ENCODE data around the gene MARK4.

DNA sequence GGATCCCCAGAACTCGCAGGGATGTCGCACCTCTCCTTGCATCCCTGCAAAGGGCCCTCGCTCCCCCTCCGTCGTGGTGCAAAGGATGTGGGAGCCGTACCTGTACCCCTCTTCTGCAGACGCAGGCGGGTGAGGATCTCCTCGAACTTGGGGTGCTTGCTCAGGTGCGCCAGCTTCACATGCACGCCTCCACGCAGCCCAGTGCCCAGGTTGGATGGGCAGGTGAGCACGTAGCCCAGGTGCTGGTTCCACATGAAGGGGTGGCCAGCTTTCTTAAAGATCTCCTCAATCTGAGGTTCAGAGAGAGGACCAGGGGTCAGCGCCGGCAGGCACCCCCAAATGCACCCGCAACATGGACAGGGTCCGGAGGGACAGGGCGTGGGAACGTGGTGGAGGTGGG is 56.3 kb downstream of the MARK4 start:
- TF ChIP-seq RARB (CRISPR knock-in tag; IDR thresholded peaks at IDR 0.05) (no peak), PPARA (CRISPR knock-in tag; IDR thresholded peaks at IDR 0.05; ENCODE audit: borderline replicate concordance) (no peak), ZC3H10 (CRISPR knock-in tag; IDR thresholded peaks at IDR 0.05) (no peak), ZNF8 (CRISPR knock-in tag; IDR thresholded peaks at IDR 0.05) (no peak), GLIS3 (CRISPR knock-in tag; IDR thresholded peaks at IDR 0.05) (no peak)
- TF ChIP-seq, protein P1, sequence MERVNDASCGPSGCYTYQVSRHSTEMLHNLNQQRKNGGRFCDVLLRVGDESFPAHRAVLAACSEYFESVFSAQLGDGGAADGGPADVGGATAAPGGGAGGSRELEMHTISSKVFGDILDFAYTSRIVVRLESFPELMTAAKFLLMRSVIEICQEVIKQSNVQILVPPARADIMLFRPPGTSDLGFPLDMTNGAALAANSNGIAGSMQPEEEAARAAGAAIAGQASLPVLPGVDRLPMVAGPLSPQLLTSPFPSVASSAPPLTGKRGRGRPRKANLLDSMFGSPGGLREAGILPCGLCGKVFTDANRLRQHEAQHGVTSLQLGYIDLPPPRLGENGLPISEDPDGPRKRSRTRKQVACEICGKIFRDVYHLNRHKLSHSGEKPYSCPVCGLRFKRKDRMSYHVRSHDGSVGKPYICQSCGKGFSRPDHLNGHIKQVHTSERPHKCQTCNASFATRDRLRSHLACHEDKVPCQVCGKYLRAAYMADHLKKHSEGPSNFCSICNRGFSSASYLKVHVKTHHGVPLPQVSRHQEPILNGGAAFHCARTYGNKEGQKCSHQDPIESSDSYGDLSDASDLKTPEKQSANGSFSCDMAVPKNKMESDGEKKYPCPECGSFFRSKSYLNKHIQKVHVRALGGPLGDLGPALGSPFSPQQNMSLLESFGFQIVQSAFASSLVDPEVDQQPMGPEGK (CRISPR knock-in tag; IDR thresholded peaks at IDR 0.05; ENCODE audit: borderline replicate concordance), result no peak
